DOHH2 (cell line): ENCODE data around the gene TRAF2.
"Not testable (repeated sequence)": the region's sequence is repeated elsewhere in the genome, so short reads cannot be mapped to it uniquely, and the experiment has no call there.

Experiments used
- H3F3A ChIP-seq: fragments of 200-600 bp; sonication (generic), shearing (Covaris generic); 2 replicates; pipeline ENCODE4 v1.6.0; 2016; ENCODE audit warnings: antibody characterized with exemption, mild to moderate bottlenecking; ENCODE audit not compliant: control insufficient read depth, insufficient read depth
- H3K27ac ChIP-seq: fragments of 200-600 bp; sonication (generic); 2 replicates; pipeline ENCODE4 v1.5.1; 2014; ENCODE audit warnings: low read depth, mild to moderate bottlenecking, low read length, moderate library complexity
- H3K27me3 ChIP-seq: fragments of 200-600 bp; sonication (generic); 2 replicates; pipeline ENCODE4 v1.6.1; 2014; ENCODE audit warnings: mild to moderate bottlenecking, low read length, mixed read lengths; ENCODE audit not compliant: control insufficient read depth
- H3K36me3 ChIP-seq: fragments of 200-600 bp; sonication (generic); 2 replicates; pipeline ENCODE4 v1.6.1; 2014; ENCODE audit warnings: mild to moderate bottlenecking, low read length, moderate library complexity, mixed read lengths; ENCODE audit not compliant: control insufficient read depth
- H3K4me1 ChIP-seq: fragments of 200-600 bp; sonication (generic); 2 replicates; pipeline ENCODE4 v1.6.1; 2014; ENCODE audit warnings: mild to moderate bottlenecking, low read length, mixed read lengths; ENCODE audit not compliant: control insufficient read depth
- H3K4me2 ChIP-seq: fragments of 200-600 bp; sonication (generic); 2 replicates; pipeline ENCODE4 v1.6.0; 2014; ENCODE audit warnings: mild to moderate bottlenecking, low read length, moderate library complexity
- H3K4me3 ChIP-seq: fragments of 200-600 bp; sonication (generic); 2 replicates; pipeline ENCODE4 v1.5.1; 2014; ENCODE audit warnings: mild to moderate bottlenecking, low read length, mixed read lengths
- H3K79me2 ChIP-seq: fragments of 200-600 bp; sonication (generic); 2 replicates; pipeline ENCODE4 v1.6.1; 2014; ENCODE audit warnings: mild to moderate bottlenecking, low read length, mixed read lengths; ENCODE audit not compliant: control insufficient read depth
- H3K9me2 ChIP-seq: fragments of 200-600 bp; sonication (generic); replicated peaks from 2 replicates; pipeline ENCODE4 v1.6.1; 2014; ENCODE audit warnings: mild to moderate bottlenecking, low read length, mixed read lengths; ENCODE audit not compliant: control insufficient read depth
- H3K9me3 ChIP-seq: fragments of 200-600 bp; sonication (generic); 2 replicates; pipeline ENCODE4 v1.6.1; 2014; ENCODE audit warnings: antibody characterized with exemption, low read length, mixed read lengths; ENCODE audit not compliant: control insufficient read depth, insufficient read depth
- H4K20me1 ChIP-seq: fragments of 200-600 bp; sonication (generic); 2 replicates; pipeline ENCODE4 v1.6.0; 2014; ENCODE audit warnings: low read depth, mild to moderate bottlenecking, antibody characterized with exemption, low read length, moderate library complexity; ENCODE audit not compliant: control insufficient read depth, insufficient read depth
- EZH2phosphoT487 ChIP-seq: fragments of 200-600 bp; sonication (generic); IDR thresholded peaks from 2 replicates; pipeline ENCODE4 v1.6.1; 2017; ENCODE audit warnings: borderline replicate concordance, mild to moderate bottlenecking, antibody characterized with exemption, low read length, moderate library complexity, mixed read lengths
- TF ChIP-seq, protein P1 (sequence below): fragments of 200-600 bp; sonication (generic); IDR thresholded peaks from one replicate; pipeline ENCODE4 v1.5.1; 2014; ENCODE audit warnings: antibody characterized with exemption, mild to moderate bottlenecking, low read depth, low read length; ENCODE audit not compliant: poor library complexity, severe bottlenecking

Gene TRAF2

GRCh38 chr9:136865041-136865767 lies 21.1 kb upstream of the TRAF2 start:
- H3K4me2 ChIP-seq: peak overlapping the region; percentile 94
- H3K9me2 ChIP-seq: no peaks in the 10 kb centered on the region
- H3F3A ChIP-seq: no peaks in the 10 kb centered on the region; the same call in 1 of the 2 replicates
- H3K27ac ChIP-seq: no peak overlapping the region
- TF ChIP-seq EZH2phosphoT487: no peak
- TF ChIP-seq, protein P1, sequence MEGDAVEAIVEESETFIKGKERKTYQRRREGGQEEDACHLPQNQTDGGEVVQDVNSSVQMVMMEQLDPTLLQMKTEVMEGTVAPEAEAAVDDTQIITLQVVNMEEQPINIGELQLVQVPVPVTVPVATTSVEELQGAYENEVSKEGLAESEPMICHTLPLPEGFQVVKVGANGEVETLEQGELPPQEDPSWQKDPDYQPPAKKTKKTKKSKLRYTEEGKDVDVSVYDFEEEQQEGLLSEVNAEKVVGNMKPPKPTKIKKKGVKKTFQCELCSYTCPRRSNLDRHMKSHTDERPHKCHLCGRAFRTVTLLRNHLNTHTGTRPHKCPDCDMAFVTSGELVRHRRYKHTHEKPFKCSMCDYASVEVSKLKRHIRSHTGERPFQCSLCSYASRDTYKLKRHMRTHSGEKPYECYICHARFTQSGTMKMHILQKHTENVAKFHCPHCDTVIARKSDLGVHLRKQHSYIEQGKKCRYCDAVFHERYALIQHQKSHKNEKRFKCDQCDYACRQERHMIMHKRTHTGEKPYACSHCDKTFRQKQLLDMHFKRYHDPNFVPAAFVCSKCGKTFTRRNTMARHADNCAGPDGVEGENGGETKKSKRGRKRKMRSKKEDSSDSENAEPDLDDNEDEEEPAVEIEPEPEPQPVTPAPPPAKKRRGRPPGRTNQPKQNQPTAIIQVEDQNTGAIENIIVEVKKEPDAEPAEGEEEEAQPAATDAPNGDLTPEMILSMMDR: no peak
- H3K4me1 ChIP-seq: peaks cover 15% of the 10 kb centered on the region
- peaks cover 24% of the 10 kb centered on the region for H3K79me2 ChIP-seq
- no peaks in the 10 kb centered on the region for H3K9me3 ChIP-seq
- H3K36me3 ChIP-seq: peaks cover 34% of the 10 kb centered on the region
- no peaks in the 10 kb centered on the region for H3K27me3 ChIP-seq
- H4K20me1 ChIP-seq: no peaks in the 10 kb centered on the region
- peak overlapping the region; percentile 97 for H3K4me3 ChIP-seq

DNA sequence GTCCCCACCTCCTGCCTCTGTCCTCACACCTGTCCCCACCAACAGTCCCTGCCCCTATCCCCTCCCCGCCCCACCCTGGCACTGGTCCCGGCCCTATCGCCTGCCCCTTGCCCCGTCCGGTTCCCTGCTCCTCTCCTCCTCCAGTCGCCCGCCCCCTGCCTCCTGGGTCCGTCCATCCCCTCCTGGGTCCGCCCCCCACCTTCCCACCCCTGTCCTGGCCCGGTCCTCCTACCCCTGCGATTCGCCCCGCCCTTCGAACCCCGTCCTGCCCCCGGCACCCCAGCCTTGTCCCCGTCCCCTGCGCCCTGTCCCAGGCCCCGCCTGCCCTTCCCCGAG lies 20.6 kb upstream of the TRAF2 start:
- no peak overlapping the region for H3K27ac ChIP-seq
- no peaks in the 10 kb centered on the region; the same call in 1 of the 2 replicates for H3K9me3 ChIP-seq

DNA sequence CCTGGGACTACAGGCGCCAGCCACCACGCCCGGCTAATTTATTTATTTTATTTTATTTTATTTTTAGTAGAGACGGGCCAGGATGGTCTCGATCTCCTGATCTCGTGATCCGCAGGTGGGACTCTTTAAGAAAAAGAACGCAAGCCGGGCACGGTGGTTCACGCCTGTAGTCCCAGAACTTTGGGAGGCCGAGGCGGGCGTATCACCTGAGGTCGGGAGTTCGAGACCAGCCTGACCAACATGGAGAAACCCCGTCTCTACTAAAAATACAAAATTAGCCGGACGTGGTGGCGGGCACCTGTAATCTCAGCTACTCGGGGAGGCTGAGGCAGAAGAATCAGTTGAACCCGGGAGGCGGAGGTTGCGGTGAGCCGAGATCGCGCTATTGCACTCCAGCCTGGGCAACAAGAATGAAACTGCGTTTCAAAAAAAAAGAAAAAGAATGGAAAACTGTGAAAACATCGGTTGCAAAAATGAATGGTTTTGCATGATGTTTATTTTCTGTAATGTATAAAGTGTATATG lies 19.4 kb upstream of the TRAF2 start:
- H3K4me2 ChIP-seq: peak overlapping the region; percentile 53

More for the DNA sequence above, 20.6 kb upstream of the TRAF2 start:
- Histone ChIP-seq H3K4me3 (peak overlapping the region; percentile 97), H3K27me3 (no peaks in the 10 kb centered on the region), H3K4me1 (peaks cover 15% of the 10 kb centered on the region), H3K4me2 (peak overlapping the region; percentile 94), H3F3A (no peaks in the 10 kb centered on the region; the same call in 1 of the 2 replicates), H3K36me3 (peaks cover 32% of the 10 kb centered on the region), H4K20me1 (no peaks in the 10 kb centered on the region), H3K9me2 (no peaks in the 10 kb centered on the region), H3K79me2 (peaks cover 24% of the 10 kb centered on the region)
- TF ChIP-seq, protein P1: no peak
- TF ChIP-seq EZH2phosphoT487: no peak

GRCh38 chr9:136867480-136867879 lies 18.8 kb upstream of the TRAF2 start:
- TF ChIP-seq, protein P1: no peak
- peaks cover 5% of the 10 kb centered on the region for H3K9me3 ChIP-seq
- H3K79me2 ChIP-seq: peaks cover 24% of the 10 kb centered on the region
- no peaks in the 10 kb centered on the region; the same call in 1 of the 2 replicates for H3F3A ChIP-seq
- H3K4me2 ChIP-seq: no peak overlapping the region
- H3K9me2 ChIP-seq: no peaks in the 10 kb centered on the region
- H3K4me3 ChIP-seq: no peak overlapping the region
- no peaks in the 10 kb centered on the region for H4K20me1 ChIP-seq
- peaks cover 15% of the 10 kb centered on the region for H3K4me1 ChIP-seq
- H3K27ac ChIP-seq: no peak overlapping the region
- H3K27me3 ChIP-seq: no peaks in the 10 kb centered on the region
- H3K36me3 ChIP-seq: peaks cover 18% of the 10 kb centered on the region

More for the DNA sequence above, 19.4 kb upstream of the TRAF2 start:
- not testable (repeated sequence) for H4K20me1 ChIP-seq, H3K27me3 ChIP-seq, H3K9me3 ChIP-seq, H3K27ac ChIP-seq, H3F3A ChIP-seq, H3K9me2 ChIP-seq
- Histone ChIP-seq H3K79me2 (peaks cover 24% of the 10 kb centered on the region), H3K36me3 (peaks cover 22% of the 10 kb centered on the region), H3K4me1 (peaks cover 15% of the 10 kb centered on the region), H3K4me3 (peak overlapping the region; percentile 97)
